ENCODE measurements around the gene CLDND1. TPM values are rescaled to one million over a fixed set of nuclear protein-coding genes. Genes with fewer than 3 reads are reported as not detected.

The CLDND1 gene
- total and polyA plus RNA-seq, 2 experiments from 2014 or later, result 59.8 to 92.7 TPM

- Mint-ChIP-seq H3K9me3 (peaks cover 35% of the 10 kb centered on the region), H3K4me3 (no peak overlapping the region), H3K4me1 (no peaks in the 10 kb centered on the region), H3K36me3 (ENCODE audit: low read depth) (no peaks in the 10 kb centered on the region), H3K27me3 (ENCODE audit: insufficient read depth, low read depth, poor library complexity) (peaks cover 3% of the 10 kb centered on the region), H3K27ac (no peak overlapping the region)
- Histone ChIP-seq H3F3A (replicated peaks; ENCODE audit: low read depth) (no peaks in the 10 kb centered on the region), H4K20me1 (replicated peaks; ENCODE audit: insufficient read depth) (no peaks in the 10 kb centered on the region), H3K4me2 (no peak overlapping the region), H3K79me2 (replicated peaks; ENCODE audit: insufficient read depth) (no peaks in the 10 kb centered on the region), H3K4me3 (no peak overlapping the region), H3K27me3 (ENCODE audit: insufficient read depth) (no peaks in the 10 kb centered on the region), H3K4me1 (ENCODE audit: insufficient read depth) (no peaks in the 10 kb centered on the region), H2AFZ (peak overlapping the region; percentile 91), H3K36me3 (ENCODE audit: insufficient read depth) (no peaks in the 10 kb centered on the region; the same call in 1 of the 2 replicates), H3K27ac (ENCODE audit: low read depth) (no peak overlapping the region), H3K9me2 (ENCODE audit: insufficient read depth) (peaks cover 4% of the 10 kb centered on the region; the same call in 1 of the 2 replicates)
- DNase-seq (ENCODE audit: low spot score) (no peak), ATAC-seq (no peak)
- TF ChIP-seq POLR2AphosphoS5 (IDR thresholded peaks at IDR 0.05; ENCODE audit: low read depth), result no peak
Measured at GRCh38 chr3:98482717-98483482, 39.8 kb downstream of the CLDND1 start.

Small RNA genes lying within 50 kb of the gene (small RNA-seq; reads per million reads assigned to genes)
- not detected for gene RPL38P4 (ENCODE audit: low replicate concordance)

Other genes starting within 250 kb of the CLDND1 start
- not detected in 2 replicates for gene OR5H2, start 240.4 kb downstream of the CLDND1 start, total RNA-seq (2014; rRNA removed; shearing (Covaris generic))
- gene OR5H2, start 240.4 kb downstream of the CLDND1 start, polyA plus RNA-seq (2016; fragmentation: Nextera tagmentation; extraction: Ambion mirVana), result 0.56 and 1.1 TPM in 2 replicates
- not detected in 2 replicates for gene OR5K4, start 169.0 kb downstream of the CLDND1 start, total RNA-seq (2014; rRNA removed; shearing (Covaris generic))
- gene OR5K4, start 169.0 kb downstream of the CLDND1 start, polyA plus RNA-seq (2016; fragmentation: Nextera tagmentation; extraction: Ambion mirVana), result not detected in 2 replicates
- gene OR5K3, start 132.2 kb downstream of the CLDND1 start, total RNA-seq (2014; rRNA removed; shearing (Covaris generic)), result not detected in 2 replicates
- gene OR5K3, start 132.2 kb downstream of the CLDND1 start, polyA plus RNA-seq (2016; fragmentation: Nextera tagmentation; extraction: Ambion mirVana), result not detected in 2 replicates
- gene OR5K1, start 59.7 kb downstream of the CLDND1 start, total RNA-seq (2014; rRNA removed; shearing (Covaris generic)), result not detected in 2 replicates
- not detected in 2 replicates for gene OR5K1, start 59.7 kb downstream of the CLDND1 start, polyA plus RNA-seq (2016; fragmentation: Nextera tagmentation; extraction: Ambion mirVana)
- not detected in 2 replicates for gene OR5K2, start 25.2 kb downstream of the CLDND1 start, total RNA-seq (2014; rRNA removed; shearing (Covaris generic))
- gene OR5K2, start 25.2 kb downstream of the CLDND1 start, polyA plus RNA-seq (2016; fragmentation: Nextera tagmentation; extraction: Ambion mirVana), result not detected in 2 replicates
- not detected in 2 replicates for gene GPR15, start 9.1 kb upstream of the CLDND1 start, total RNA-seq (2014; rRNA removed; shearing (Covaris generic))
- 0.35 TPM in 1 of 2 replicates, not detected in the other for gene GPR15, start 9.1 kb upstream of the CLDND1 start, polyA plus RNA-seq (2016; fragmentation: Nextera tagmentation; extraction: Ambion mirVana)
- 32.5 and 38.3 TPM in 2 replicates for gene CPOX, start 70.7 kb upstream of the CLDND1 start, total RNA-seq (2014; rRNA removed; shearing (Covaris generic))
- 12.4 and 13.3 TPM in 2 replicates for gene CPOX, start 70.7 kb upstream of the CLDND1 start, polyA plus RNA-seq (2016; fragmentation: Nextera tagmentation; extraction: Ambion mirVana)
- 3.7 and 4.7 TPM in 2 replicates for gene ST3GAL6, start 240.4 kb upstream of the CLDND1 start, total RNA-seq (2014; rRNA removed; shearing (Covaris generic))
- 6.4 and 8.1 TPM in 2 replicates for gene ST3GAL6, start 240.4 kb upstream of the CLDND1 start, polyA plus RNA-seq (2016; fragmentation: Nextera tagmentation; extraction: Ambion mirVana)

Measured in GM23338 (cell line).